GM21825 (cell line): ENCODE data around the gene BANK1.

ENCODE experiments used
- ATAC-seq: cut with Tn5 transposase; IDR thresholded peaks from one replicate; pipeline ENCODE4 v1.9.1; 2021; ENCODE audit warnings: mild to moderate bottlenecking, moderate library complexity; ENCODE audit not compliant: unreplicated experiment

Gene BANK1

DNA sequence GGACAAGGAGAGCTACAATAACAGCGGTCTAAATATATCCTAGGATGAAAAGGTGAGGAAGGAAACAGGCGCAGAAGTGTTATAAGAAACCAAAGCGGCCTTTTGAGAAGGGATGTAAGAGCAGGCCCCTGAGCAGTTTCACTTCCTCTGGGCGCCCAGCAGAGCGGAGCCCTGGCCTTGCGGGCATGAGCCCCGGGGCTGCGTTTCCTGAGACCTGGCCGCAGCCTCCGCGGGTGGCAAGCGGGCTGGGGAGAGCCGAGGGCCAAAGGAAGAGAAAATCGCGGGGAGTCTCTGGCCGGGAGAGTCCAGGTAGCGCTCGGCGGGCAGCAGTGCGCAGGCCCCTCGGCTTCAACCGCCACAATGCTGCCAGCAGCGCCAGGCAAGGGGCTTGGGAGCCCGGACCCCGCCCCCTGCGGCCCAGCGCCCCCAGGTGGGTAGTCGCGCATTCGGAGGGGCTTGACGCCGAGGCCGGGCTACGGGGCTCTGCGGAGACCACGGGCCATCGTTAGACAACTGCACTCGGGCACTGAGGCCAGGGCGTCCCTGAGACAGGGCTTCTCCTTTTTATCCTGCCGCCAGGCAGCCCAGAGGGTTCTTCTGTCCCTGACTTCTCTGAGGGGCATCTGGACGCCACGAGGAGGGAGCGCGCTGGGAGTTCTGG, at the start of gene BANK1:
Gene BANK1, plus strand, starts transcription at position 210 of the 661 bp plus-strand sequence. Its CDS starts 151 bp downstream, at position 361.
- ATAC-seq, result peak; percentile 100

- ATAC-seq, result no peak
Observed at GRCh38 chr4:101753721-101754120, 36.8 kb upstream of the BANK1 start.

- no peak for ATAC-seq
Observed at GRCh38 chr4:101756181-101756580, 34.3 kb upstream of the BANK1 start.

DNA sequence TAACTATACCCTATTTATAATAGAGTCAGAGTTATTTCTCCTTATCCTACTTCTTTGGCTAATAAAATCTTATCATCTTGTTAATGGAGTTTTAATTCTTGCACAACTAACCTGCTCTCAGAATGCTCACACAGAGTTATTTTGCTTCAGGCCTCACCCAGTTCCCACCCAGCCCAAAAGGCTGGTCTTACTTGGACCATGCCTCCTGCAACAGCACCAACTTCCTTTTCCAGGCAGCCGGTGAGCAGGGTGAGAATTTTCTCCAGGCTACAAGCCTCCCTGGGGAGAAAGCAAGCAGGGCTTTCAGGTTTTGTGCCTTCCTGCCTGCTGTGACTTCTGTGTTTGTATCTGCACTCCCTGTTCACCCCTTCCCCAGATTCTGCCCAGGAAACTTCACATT, 29.1 kb upstream of the BANK1 start:
- no peak for ATAC-seq

- ATAC-seq, result no peak
Observed at GRCh38 chr4:101762025-101762424, 28.5 kb upstream of the BANK1 start.

GRCh38 chr4:101762534-101762933, 28.0 kb upstream of the BANK1 start:
- no peak for ATAC-seq

DNA sequence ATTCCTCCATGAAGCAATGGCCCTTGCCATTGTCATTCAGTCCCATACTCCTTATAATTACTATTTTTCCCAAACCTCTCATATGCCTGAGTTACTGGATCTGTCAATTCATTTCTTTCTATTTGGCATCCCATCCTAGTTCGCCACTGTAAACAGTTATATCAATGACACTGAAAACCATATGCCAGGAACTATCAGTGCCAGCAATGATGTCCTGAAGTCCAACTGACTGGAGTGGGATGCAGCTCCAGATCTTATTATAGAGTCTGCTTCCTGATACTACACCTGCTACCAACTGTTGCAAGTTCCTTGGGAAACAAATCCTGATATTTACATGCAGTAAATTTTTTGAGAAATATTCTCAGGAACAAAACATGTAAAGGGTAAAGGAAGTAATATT, 27.0 kb upstream of the BANK1 start:
- ATAC-seq, result no peak

DNA sequence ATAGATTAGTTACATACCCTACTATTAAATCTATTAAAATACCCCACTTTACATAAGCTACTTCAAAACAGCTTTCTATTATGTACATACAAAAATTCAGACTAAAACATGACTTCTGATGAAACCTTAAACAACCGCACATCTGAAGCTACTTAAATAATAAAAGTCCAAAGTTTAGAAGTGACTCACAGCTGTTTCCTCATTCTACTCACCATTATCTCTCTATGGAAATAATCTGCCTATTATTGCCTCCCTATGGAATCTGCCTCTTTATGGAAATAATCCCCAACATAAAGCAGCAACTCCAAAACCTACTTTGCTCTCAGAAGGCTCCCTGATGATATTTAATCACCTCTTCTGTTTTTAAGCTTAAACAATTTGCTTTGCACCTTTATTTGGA, 15.7 kb upstream of the BANK1 start:
- ATAC-seq, result no peak

DNA sequence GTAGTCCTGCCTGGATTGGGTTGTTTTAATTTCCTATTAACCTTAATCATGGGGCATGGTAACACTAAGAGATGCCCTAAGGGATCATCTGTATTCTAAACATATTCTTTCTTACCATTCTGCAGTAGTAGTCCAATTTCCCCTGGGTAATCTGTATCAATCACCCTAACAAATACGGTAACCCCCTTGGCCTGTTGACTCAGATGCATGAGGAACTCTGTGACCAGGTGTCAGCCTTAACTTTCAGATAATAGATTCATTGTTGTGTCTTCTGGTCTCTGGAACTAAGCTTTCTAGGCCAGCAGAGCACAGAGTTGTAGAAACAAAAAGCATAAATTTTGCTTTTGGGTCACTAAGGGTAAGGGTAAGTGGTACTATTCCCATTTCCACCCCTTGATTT, 13.1 kb upstream of the BANK1 start:
- no peak for ATAC-seq

GRCh38 chr4:101780284-101780683, 10.2 kb upstream of the BANK1 start:
- no peak for ATAC-seq

DNA sequence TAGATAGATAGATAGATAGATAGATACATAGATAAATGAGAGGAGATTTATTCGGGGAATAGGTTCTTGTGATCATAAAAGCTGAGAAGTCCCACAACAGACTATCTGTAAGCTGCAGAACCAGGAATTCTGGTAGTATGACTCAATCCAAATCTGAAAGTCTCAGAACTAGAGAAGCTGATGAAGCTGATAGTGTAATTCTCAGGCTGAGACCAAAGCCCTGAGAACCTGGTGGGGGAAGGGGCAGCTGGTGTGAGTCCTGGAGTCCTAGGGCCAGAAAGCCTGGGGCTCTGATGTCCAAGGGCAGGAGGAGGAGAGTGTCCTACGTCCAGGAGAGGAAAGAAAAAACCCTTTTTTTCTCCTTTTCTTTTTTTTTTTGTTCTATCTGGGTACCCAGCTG, 8.0 kb upstream of the BANK1 start:
- no peak for ATAC-seq

DNA sequence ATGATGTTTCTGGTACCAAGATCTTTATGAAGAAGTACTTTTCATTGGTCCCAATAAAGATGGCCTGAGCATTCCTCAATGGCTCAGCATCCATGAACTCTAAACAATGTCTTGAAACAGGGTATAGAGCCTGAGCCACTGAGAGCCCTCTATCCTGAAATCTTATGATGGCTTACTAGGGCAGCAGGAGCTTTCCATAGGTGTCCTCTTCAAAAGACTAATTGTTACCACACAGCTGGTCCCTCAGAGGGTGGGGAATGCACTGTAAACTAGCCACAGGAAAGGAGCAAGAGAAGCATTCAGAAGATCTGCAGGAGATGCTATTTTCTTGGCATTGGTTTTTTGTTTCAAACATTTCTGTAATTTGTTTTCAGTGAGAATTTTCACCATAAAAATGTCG, 5.6 kb upstream of the BANK1 start:
- ATAC-seq, result no peak

- no peak for ATAC-seq
Observed at GRCh38 chr4:101785486-101785885, 5.0 kb upstream of the BANK1 start.

GRCh38 chr4:101787701-101788316, 2.7 kb upstream of the BANK1 start:
- no peak for ATAC-seq

DNA sequence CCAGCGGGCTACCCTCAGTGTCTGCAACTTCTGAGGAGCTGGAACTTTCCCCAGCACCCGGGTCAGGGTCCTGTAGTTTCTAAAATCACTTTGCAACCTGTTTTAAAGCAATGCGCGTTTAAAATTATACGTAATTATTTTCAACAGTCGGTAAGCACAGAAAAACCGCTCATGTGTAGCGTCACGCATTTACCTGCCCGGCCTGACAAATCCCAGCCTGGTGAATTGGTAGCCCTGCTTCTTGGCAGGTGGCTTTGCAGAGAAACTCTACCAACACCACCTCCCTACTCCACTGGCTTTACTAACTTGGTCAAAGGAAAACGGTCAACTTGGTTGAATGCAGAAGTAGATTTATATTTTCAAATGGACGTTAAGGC, 640 bp downstream of the BANK1 start:
- peak; percentile 8 for ATAC-seq

DNA sequence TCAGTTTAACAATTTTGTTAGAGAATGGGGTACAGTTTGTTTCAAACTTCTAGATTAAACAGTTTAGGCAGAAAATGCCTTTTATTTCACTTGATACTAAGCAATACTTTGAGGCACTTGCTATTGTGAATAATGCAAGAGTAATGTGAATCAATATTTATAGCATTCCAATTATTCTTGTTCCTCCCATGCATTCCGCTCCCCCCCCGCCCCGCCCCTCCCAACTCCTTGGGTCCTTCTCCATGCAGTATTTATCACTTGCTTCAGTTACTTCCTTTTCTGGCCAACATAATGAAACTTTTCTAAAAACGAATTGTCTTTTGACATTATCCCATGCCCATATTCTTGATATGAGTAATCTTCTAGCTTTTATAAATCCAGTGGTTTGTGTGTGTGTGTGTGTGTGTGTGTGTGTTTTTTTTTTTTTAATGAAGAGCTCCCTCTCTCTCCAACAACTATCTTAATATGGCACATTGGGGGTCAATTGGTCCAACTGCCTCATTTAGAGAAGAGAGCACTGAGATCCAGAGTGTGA, 1.6 kb downstream of the BANK1 start:
- no peak for ATAC-seq

DNA sequence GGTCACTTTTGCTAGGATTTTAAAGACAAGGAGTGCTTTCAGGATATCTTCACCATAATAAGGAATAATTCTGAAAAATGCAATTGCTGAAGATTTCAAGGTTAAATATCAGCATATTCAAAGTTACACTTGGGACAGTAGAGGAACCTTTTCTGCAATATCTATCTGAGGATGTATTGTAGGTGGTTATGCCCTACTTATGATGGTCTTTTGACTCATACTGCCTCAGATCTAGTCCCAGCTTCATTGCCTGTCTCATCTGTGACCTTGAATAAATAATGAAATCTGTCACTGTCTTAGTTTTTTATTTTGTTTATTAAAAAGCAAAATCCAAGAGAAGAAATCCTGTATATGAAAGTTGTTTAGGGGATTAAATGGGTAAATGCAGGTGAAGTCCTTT, 2.9 kb downstream of the BANK1 start:
- ATAC-seq, result no peak

- no peak for ATAC-seq
Observed at GRCh38 chr4:101794806-101795205, 4.3 kb downstream of the BANK1 start.

DNA sequence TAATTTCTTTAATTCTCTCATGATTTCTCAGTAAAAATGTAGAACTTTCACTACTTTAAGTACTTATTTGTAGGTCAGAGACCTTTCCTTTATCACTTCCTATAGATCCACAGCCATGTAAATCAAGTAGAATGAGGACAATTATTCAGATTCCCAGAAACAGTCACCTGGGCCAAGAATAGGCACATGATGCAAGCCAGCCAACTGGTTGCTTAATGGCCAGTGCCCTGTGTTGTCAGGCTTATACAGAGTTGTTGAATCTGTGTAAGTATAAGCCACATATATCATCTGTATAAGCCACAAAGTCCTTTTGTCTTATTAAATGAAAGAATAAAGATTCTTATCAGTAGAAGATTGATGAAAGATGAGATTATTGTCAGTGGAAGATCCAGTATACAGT, 5.2 kb downstream of the BANK1 start:
- no peak for ATAC-seq

DNA sequence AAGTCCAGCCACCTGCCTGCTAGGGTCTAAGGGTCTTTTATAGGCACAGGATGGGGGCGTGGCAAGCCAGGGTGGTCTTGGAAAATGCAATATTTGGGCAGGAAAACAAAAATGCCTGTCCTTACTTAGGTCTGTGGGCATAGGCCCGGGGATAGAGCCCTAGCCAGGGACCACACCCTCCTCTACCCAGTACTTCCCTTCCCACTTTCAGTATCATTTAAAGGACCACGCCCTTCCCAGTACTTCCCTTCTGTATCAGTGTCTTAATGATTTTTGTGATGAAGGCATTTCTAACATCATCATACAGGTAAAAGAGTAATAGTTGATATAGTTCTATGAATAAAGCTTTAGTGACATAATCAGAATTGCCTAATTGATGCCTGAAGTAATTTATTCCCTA, 11.4 kb downstream of the BANK1 start:
- ATAC-seq, result no peak

DNA sequence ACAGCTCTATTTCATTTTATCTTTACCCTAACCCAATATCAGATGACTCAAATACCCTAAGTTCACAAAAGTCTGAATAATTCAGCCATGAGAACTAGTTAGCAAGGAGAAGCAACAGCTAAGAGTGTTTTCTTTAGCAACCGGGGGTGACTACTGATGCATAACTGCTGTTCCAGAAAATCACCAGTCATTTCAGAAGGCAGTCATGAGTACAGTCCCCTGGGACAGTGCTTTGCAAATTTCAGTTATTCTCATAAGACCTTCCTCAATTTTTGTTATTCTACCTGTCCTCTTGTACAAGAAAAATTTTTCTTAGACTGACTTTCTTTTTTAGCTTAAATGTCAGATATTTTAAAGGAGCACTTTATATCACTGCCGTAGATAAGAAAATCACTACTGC, 16.4 kb downstream of the BANK1 start:
- ATAC-seq, result peak; percentile 99

DNA sequence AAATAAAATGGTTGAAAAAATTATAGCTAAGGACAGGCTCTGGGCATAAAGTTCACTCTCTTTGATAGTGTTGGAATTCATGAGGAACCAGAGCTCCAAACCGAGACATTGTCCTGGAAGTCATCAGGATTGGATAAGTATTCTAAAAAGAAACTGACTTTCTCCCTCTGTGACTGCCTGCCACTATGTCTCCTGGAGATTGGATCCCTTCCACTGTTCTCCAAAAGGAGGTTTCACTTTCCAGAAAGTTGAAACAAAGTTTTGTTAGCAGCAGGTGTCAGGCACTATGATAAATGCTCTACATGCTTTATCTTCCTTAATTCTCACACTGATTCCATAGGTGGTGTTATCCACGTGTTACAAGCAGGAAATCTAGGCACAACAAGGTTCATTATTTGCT, 16.8 kb downstream of the BANK1 start:
- ATAC-seq, result peak; percentile 28

GRCh38 chr4:101813604-101814003, 23.1 kb downstream of the BANK1 start:
- peak; percentile 86 for ATAC-seq
